T-helper 1 cell treated with Interleukin-12 subunit alpha and Interleukin-12 subunit beta and Interleukin-4 antibody, amounts not matched to agents 30 ng/mL and 1 ng/mL, for 36 hours (primary cell): ENCODE results near the gene RCHY1. TPM values are rescaled to one million over a fixed set of nuclear protein-coding genes. Genes with fewer than 3 reads are reported as not detected.
"Not testable (repeated sequence)": the region's sequence is repeated elsewhere in the genome, so short reads cannot be mapped to it uniquely, and the experiment has no call there.

Source experiments
- intact Hi-C: fragments of 100-400 bp; cut with micrococcal nuclease; formaldehyde crosslinking; loops from one replicate; pipeline ENCODE4 v1.15.1; 2024
- total RNA-seq: library from RNA; stranded (reverse); gene quantifications from 2 replicates; pipeline ENCODE4 v1.2.3, GENCODE V29; 2022

Gene RCHY1
- total RNA-seq, 1 donor from 2014 or later = 33.3 TPM

DNA sequence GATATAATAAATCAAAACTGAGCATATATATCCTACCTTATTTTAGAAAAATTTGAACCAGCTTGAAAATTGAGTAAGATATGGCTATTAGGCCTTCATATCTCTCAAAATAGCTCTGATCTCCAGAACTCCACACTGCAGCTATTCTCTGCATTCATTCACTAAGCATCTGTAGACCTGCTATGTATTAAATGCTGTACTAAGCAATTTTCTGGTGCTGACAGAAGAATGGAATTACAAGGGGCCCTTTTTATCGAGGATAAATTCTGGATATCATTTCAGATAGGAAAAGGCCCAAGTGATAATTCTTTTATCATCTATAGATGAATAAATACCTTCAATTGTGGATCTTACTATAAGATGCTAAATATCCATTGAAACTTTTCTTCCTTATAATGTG, 1.9 kb upstream of the RCHY1 start:
- intact Hi-C loops = loop anchor here (10.0 kb wide), 1 partner anchor 539 kb away; no protein-coding TSS in a partner anchor

DNA sequence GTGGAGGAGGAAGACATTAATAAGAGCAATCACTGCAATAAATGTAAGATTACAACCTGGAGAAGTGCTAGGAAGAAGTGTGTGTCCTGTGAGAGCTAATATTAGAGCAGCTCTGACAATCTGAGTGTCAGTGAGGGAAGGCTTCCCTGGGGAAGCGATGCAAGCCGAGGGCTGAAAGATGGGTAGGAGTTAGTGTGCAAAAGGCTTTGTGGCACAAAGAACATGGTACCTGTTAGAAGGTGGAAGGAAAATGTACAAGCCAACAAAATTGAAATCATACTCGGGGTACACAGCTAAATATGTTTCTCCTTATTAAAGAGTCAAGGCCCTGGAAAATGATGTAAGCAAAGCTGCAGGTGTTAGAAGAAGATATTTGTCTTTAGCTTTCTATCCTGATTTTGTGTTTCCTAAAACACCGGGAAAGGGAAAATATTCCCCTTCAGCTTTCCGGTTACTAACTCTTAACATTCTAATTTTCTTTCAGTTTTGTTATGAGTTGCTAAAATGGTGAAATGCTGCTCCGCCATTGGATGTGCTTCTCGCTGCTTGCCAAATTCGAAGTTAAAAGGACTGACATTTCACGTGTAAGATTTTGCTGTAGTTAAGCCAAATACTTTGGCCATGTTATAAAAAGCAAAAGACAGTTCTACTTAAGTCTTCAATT, 878 bp upstream of the RCHY1 start:
- intact Hi-C loops = loop anchor here (1.0 to 10.0 kb wide), 15 partner anchors 42 to 1644 kb away; partner anchors contain the start of genes AREG, CCNI, CDKL2 and G3BP2

DNA sequence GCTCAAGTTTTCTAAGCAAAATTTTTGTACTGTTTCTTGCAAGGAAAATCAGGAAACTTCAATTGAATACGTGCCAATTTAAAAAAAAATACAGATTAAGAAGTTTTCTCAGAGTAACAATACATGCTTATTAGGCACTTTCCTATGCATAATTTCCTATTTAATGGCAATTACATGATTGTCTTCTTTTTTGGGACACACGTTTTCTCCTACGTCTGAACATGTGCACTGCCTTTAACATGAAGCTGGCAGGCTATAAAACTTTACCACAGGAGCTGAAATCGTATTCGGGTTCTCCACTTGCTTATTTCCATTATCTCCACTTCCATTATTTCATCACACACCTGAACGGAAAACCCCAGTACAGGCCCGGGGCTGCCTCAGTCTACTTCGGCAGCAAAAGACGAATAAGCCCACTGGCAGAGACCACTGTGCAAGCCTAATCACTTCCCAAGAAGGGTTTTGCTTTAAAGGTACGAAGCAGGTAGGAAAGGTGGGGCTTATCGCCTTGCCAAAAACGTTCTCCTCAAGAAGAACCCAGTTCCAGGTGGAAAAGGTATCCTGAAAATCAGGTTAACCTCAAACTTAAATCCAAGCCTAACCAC, 575 bp downstream of the RCHY1 start:
- intact Hi-C loops = loop anchor here (1.0 to 10.0 kb wide), 15 partner anchors 43 to 1645 kb away; partner anchors contain the start of genes AREG, CCNI, CDKL2 and G3BP2

DNA sequence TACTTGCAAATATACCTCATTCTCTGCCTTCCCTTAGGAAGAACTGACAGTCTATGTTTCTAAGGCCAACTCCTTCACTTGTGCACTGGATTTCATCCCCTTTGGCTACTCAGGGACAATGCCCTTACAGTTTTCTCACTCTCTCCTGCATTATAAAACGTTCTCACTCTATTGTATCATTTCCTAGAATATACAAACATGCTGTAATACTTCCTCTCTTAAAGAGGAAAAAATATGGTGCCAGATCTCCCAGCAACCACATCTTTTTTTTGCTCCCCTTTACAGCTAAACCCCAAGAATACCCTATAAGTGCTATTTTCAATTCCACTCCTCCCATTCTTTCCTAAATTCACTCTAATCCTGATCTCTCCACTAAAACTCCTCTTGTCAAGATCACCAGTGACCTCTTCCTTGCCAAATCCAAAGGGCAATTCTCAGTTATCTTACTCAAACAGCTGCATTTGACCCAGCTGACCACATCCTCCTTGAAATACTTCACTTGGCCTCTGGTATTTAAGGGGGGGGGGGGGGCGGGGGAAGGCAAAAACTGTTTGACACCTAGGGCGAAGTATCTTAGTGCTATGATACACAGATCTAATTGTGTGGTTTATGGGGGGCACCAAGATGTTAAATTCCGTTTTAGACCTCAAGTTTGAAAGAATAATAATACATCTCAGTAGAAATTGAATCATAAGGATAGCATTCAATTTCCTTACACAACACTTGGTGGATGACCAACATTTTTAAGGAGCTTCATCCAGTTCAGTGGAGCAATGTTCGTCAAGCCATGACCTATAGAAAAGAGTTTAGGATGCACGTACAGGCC, 1.6 kb downstream of the RCHY1 start:
- intact Hi-C loops = loop anchor here (5.0 to 10.0 kb wide), 2 partner anchors 542 to 790 kb away; no protein-coding TSS in a partner anchor

DNA sequence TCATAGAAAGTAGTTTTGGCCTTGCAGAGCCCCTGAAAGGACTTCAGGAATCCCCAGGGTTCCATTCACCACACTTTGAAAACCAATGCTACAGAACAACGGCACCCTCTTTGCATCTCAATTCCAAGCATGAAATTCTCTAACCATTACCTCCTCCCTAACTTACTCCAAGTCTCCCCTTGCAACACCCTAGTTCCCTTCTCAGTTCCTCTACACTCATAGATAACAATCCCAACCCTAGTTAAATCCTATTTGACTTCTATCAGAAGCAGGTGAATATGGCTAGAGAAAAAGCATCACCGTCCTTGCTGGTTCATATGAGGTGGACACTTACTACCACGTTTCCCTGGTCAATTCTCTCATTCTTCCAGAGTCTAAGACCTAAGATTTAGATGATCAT, 2.4 kb downstream of the RCHY1 start:
- intact Hi-C loops = loop anchor here (5.0 to 10.0 kb wide), 2 partner anchors 543 to 790 kb away; no protein-coding TSS in a partner anchor

DNA sequence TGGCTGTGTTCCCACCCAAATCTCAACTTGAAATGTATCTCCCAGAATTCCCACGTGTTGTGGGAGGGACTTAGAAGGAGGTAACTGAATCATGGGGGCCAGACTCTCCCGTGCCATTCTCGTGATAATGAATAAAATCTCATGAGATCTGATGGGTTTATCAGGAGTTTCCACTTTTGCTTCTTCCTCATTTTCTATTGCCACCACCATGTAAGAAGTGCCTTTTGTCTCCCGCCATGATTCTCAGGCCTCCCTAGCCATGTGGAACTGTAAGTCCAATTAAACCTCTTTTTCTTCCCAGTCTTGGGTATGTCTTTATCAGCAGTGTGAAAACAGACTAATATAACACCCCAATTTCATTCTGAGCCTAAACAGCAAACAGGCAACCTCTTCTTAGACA, 4.6 kb downstream of the RCHY1 start:
- intact Hi-C loops = not testable (repeated sequence)

DNA sequence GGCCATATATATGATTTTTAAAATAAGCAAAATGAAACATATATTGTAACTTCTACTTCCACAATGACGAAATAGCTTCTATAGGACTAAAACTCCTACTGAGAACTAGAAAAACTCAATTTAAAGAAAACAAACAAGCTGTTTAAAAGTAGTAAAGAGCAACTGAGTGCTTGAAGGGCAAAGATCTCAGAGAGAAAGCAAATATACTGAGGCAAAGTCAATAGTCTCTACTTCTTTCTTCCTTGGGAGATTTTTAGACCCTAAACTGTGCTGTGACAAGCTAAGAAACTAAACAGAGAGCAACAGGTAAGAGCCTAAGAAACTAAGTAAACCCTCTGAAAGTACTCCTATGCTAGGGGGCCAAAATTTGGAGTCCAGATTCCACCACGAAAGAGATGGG, 8.6 kb downstream of the RCHY1 start:
- intact Hi-C loops = no loop called here

DNA sequence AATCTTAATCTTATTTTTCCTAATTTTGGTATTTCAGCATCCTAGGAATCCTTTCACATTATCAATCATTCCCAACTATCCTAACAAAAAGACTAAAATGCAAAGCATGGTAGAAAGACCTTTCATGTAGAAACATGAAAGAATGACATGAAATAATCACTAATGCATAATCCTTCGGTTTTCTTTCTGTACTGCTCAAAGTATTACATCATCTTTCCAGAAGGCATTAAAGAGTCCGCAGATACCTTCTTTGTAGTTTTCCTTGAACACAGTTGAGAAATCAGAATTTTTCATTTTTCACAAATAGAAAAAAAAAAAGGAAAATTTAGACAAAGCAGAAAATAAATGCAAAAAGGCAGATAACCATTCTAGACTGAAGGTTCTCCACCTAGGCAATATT, 11.5 kb downstream of the RCHY1 start:
- intact Hi-C loops = no loop called here

DNA sequence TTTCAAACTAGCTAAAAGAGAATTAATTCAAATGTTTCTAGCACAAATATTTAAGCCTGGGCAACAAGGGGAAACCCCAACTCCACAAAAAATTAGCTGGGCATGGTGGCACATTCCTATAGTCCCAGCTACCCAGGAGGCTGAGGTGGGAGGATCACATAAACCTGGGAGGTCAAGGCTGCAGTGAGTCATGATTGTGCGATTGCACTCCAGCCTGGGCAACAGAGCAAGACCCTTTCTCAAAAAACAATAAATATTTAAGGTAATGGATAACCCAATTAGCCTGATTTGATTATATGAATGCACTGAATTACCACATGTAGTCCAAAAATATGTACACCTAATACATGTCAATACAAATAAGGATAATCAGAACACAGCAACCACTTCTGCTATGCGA, 14.3 kb downstream of the RCHY1 start:
- intact Hi-C loops = no loop called here

DNA sequence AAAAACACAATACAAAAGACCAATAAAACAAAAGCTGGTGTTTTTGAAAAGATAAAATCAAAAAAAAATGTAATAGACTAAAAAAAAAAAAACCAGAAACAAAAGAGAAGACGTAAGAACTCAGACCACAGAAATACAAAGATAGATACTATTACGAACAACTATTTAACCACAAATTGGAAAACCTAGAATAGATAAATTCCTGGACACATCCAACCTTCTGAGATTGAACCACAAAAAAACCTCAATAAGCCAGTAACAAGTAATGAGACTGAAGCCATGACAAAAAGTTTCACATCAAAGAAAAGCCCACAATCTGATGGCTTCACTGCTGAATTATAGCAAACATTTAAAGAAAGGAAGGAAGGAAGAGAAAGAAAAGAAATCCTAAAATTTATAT, 16.2 kb downstream of the RCHY1 start:
- intact Hi-C loops = no loop called here

DNA sequence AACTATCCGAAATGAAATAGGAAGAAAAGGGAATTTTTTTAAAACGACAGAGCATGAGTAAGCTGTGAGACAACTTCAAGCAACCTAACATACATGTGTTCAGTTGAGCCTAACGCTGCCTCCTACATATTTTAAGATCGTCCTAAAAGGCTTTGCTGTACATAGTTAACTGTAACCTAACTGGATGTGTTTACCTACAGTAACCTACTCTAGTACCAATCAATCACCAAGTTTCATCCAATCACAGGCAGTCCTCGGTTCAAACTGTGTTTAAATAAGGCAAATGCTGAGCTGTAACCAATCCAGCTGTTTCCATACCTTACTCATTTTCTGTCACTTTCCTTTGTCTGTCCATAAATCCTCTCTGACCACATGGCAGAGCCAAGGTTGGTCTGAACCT, 17.1 kb downstream of the RCHY1 start:
- intact Hi-C loops = no loop called here

DNA sequence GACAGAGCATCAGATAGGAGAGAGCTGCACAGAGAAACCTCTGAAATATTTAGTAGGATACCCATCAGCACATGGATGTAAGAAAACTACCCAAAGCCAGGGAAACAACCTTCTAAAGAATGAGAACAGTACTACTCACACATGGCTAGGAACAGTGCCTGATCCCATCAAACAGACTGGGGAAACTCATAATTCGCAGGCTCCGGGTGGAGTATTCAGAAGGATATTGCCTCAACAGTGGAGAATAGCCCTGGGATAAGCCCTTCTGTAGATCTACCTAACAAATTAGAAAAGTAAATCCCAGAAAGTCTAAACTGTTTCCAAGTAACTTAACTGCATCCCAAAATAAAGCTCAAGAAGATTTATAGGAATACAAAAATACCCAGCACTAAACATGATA, 17.8 kb downstream of the RCHY1 start:
- intact Hi-C loops = no loop called here

DNA sequence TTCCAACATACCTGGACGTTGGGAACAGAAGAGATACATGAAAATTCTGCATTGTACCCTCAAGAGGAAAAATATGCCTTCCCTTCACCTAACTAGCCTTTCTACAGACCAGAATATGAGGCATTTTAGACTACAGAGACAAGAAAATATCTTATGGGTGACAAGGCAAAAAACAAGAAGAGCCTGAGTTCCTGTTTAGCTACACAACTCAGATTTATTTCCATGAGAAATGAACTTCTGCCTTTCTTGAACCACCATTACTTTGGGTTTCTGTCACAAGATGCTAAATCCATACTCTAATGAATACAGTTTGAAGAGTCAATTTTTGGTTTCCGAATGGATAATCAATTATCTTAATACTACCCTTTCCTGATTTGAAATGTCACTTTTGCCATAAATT, 18.7 kb downstream of the RCHY1 start:
- intact Hi-C loops = no loop called here

DNA sequence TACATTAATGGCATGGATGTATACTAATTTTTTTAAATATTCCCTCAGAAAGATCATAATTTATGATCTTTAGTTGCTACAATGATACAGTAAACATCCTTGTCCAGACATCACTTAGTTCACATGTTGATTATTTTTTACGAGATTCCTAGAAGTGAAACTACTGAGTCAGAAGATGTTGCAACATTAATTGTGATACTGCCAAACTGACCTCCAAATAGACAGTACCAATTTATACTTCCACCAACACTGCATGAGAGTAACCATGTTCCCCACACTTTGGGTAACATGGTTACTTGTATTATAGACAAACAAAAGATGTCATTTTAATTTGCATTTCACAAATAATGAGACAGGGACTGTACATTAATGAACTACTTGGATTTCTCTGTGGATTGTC, 19.6 kb downstream of the RCHY1 start:
- intact Hi-C loops = loop anchor here (5.0 kb wide), 1 partner anchor 622 kb away; no protein-coding TSS in a partner anchor

DNA sequence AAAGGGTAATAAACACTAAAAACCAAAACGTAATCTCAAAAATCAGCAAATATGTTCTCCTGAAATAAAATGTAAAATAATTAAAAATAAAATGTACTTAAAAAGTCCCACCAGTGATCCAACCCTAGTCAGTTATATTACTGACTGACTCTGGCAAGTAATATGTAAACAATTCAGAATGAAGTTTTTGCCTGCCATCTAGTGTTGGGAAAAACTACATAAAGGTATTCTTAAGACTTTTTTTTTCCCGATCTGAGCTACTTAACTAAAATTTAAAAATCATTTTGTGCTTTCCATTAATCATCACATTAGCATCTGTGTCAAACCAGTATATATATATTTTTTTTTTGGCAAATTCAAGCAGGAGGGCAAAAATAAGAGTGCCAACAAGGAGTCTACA, 24.0 kb downstream of the RCHY1 start:
- intact Hi-C loops = loop anchor here (5.0 kb wide), 1 partner anchor 618 kb away; no protein-coding TSS in a partner anchor

DNA sequence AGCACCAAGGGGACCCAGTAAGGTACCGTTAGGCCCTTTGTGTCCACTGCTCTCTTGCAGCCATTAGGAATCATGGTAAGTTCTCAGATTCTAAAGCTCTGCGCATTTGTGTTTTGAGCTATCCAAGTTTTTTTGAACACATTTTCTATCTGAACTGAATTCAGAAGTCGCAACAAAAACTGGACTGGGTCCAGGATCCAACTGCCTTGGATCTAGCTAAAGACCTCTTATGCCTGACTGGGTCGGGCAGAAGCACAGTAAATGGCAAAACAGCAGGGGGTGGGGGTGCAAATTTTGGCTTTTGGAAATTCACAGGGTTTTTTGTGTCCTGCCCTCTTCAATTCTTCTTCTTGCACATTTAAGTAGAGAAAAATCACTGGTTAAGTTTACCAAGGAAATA, 30.0 kb downstream of the RCHY1 start:
- intact Hi-C loops = no loop called here

DNA sequence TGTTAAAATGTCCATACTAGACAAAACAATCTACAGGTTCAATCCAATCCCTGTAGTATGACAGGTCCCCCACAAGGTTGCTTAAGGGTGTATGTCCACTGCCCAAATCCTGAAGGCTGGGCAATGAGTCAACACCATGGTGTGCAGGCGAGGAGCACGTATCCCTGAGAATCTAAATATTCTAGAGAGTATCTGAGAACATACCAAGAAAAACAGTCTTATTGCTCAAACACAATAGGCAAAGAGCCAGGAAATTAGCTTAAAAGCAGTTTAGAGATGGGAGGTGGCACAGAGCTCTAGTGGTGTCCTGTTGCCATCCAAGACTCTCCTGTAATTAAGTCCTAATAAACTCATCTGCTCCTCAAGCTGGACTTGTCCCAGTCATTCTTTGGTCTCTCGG, 37.0 kb downstream of the RCHY1 start:
- intact Hi-C loops = no loop called here

DNA sequence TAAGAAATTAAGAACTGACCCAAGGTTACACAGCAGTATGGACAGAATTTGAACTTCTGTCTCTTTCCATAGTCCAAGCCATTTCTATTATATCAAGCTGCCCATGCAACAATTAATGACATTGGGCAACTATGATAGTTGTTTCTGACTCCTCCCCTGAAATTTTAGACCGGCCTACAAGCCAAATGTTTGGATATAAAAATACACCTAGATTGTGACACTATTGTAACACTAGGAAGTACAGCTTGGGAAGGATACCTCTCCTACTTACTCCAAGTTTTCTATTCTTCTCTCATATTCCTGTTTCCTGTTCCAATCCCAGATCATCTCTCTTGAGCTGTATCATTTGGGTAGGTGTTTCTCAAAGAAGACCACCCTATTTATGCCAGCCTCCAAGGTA, 43.5 kb downstream of the RCHY1 start:
- intact Hi-C loops = no loop called here

DNA sequence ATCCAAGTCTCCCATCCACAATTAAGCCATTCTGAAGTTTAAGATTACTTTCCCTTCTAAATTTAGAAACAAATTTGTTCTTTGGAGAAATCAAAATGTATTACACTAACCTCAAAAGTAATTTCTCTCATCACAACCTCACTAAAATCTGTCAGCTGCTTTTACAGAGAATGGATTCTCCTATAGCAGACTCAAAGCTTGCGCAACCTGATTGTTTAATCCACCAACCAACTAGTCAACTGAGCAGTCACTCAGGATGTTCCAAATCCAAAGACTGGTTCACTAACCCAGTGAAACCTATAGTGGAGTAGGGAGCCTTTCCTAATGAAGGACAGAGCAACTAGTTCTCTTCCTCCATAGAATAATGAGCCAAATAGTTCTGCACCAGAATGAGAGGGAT, 44.3 kb downstream of the RCHY1 start:
- intact Hi-C loops = no loop called here

DNA sequence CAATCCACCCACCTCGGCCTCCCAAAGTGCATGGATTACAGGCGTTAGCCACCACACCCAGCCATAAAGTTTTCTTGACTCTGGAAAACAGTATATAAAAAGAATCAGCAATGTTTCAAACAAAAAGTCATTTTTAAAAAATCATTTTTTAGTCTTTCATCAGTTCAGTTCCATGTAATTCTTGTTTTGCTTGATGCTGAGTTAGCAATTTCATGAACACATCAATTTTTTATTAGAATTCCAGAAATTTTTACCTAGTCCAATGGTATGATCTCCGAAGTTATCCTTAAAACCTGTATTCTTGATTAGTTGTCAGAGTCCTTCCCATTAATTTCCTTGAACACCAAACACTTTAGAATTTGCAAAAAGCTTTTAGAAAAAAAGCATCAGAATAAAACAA, 56.8 kb downstream of the RCHY1 start:
- intact Hi-C loops = no loop called here

DNA sequence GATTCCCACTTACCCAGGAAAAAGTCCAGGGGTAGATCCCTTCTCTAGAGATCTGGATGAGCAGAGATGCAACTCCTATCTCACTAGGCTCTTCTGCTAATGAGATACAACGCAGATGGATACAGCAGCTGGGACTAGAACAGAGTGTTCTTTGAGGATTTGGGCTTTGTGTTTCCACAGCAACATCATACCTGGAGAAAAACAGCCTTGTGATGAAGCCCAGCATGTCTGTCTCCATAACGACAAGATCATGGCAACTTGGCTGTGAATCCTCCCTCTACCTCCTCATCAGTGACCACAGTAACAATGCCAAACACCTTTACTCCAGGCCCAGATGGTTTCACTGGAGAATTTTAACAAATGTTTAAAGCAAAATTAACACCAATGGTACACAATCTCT, 80.1 kb downstream of the RCHY1 start:
- intact Hi-C loops = no loop called here

DNA sequence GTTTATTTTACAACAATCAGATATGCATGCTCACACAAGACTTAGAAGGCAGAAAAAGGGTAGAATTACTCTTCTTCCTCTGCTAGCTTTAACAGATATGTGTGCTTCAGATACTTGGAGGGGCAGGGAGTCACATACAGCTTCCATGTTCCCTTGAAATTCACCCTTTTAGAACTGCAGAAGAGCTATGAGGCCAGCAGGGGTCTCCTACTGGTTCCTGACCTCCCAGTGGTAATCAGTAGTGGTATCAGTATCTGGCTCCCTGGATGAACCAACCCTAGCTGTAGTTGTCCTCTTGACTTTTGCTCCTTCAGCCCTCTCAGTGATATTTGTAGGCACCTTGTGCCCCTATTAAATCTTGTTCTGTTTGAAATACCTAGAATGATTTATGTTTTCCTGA, 81.5 kb downstream of the RCHY1 start:
- intact Hi-C loops = loop anchor here (1.0 kb wide), 1 partner anchor 416 kb away; no protein-coding TSS in a partner anchor
